Panc1 (cell line): Measurements from ENCODE around the gene GPR137B.

Source experiments
- POLR2AphosphoS5 ChIP-seq: IDR thresholded peaks from 2 replicates; pipeline ENCODE4 v1.6.1; 2012; ENCODE audit warnings: mild to moderate bottlenecking, low read depth, low read length, moderate library complexity
- TF ChIP-seq, protein P1 (sequence below): fragments of 450-650 bp; IDR thresholded peaks from 2 replicates; pipeline ENCODE4 v1.5.1; 2017; ENCODE audit warnings: mild to moderate bottlenecking
- TF ChIP-seq, protein P2 (sequence below), 2 experiments: IDR thresholded peaks; 2 replicates each; pipeline ENCODE4 v1.6.1; 2011 to 2012; ENCODE audit warnings: low read depth in 2 of 2, control low read depth in 1 of 2, low read length in 1 of 2, mild to moderate bottlenecking in 1 of 2, moderate library complexity in 1 of 2; ENCODE audit not compliant: insufficient read depth in 1 of 2

GRCh38 chr1:236133339-236133738 lies 9.0 kb upstream of the GPR137B start:
- TF ChIP-seq, protein P1, sequence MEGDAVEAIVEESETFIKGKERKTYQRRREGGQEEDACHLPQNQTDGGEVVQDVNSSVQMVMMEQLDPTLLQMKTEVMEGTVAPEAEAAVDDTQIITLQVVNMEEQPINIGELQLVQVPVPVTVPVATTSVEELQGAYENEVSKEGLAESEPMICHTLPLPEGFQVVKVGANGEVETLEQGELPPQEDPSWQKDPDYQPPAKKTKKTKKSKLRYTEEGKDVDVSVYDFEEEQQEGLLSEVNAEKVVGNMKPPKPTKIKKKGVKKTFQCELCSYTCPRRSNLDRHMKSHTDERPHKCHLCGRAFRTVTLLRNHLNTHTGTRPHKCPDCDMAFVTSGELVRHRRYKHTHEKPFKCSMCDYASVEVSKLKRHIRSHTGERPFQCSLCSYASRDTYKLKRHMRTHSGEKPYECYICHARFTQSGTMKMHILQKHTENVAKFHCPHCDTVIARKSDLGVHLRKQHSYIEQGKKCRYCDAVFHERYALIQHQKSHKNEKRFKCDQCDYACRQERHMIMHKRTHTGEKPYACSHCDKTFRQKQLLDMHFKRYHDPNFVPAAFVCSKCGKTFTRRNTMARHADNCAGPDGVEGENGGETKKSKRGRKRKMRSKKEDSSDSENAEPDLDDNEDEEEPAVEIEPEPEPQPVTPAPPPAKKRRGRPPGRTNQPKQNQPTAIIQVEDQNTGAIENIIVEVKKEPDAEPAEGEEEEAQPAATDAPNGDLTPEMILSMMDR, result no peak
- TF ChIP-seq POLR2AphosphoS5, result no peak
- TF ChIP-seq, protein P2, sequence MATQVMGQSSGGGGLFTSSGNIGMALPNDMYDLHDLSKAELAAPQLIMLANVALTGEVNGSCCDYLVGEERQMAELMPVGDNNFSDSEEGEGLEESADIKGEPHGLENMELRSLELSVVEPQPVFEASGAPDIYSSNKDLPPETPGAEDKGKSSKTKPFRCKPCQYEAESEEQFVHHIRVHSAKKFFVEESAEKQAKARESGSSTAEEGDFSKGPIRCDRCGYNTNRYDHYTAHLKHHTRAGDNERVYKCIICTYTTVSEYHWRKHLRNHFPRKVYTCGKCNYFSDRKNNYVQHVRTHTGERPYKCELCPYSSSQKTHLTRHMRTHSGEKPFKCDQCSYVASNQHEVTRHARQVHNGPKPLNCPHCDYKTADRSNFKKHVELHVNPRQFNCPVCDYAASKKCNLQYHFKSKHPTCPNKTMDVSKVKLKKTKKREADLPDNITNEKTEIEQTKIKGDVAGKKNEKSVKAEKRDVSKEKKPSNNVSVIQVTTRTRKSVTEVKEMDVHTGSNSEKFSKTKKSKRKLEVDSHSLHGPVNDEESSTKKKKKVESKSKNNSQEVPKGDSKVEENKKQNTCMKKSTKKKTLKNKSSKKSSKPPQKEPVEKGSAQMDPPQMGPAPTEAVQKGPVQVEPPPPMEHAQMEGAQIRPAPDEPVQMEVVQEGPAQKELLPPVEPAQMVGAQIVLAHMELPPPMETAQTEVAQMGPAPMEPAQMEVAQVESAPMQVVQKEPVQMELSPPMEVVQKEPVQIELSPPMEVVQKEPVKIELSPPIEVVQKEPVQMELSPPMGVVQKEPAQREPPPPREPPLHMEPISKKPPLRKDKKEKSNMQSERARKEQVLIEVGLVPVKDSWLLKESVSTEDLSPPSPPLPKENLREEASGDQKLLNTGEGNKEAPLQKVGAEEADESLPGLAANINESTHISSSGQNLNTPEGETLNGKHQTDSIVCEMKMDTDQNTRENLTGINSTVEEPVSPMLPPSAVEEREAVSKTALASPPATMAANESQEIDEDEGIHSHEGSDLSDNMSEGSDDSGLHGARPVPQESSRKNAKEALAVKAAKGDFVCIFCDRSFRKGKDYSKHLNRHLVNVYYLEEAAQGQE (IDR thresholded peaks at IDR 0.05; ENCODE audit: insufficient read depth in 1 of 2, low read depth in 2 of 2, low read length in 1 of 2), result no peak
